GM12878 (cell line): ENCODE measurements around the gene COL5A1. TPM values are rescaled to one million over a fixed set of nuclear protein-coding genes. Genes with fewer than 3 reads are reported as not detected.

Source experiments
- ATAC-seq: fragments of 200-7000 bp; cut with Tn5 transposase; 3 replicates; pipeline ENCODE4 v1.9.1; 2020; ENCODE audit warnings: mild to moderate bottlenecking, moderate library complexity
- BruUV-seq: library from RNA; stranded (reverse); fragments of 400-500 nt; replicated peaks from 2 replicates; lab custom pipeline; 2021; lab: Mats Ljungman, UMichigan
- CTCF ChIA-PET: fragments of 300-600 bp; sonication (Branson Sonifier 250); formaldehyde crosslinking; extraction: SDS; loops from one replicate; lab custom pipeline; 2021; ENCODE audit warnings: inconsistent platforms; lab: Yijun Ruan, JAX
- POLR2A ChIA-PET: fragments of 350-600 bp; formaldehyde crosslinking; extraction: SDS; loops from one replicate; lab custom pipeline; 2021; ENCODE audit warnings: inconsistent platforms; lab: Charles Lee
- RAD21 ChIA-PET: fragments of 300-600 bp; sonication (Branson Sonifier 250); formaldehyde crosslinking; loops from one replicate; lab custom pipeline; 2023; ENCODE audit warnings: antibody characterized with exemption; ENCODE audit not compliant: unreplicated experiment; lab: Charles Lee
- SMC1A ChIA-PET: fragments of 300-600 bp; sonication (Branson Sonifier 250); formaldehyde crosslinking; loops from one replicate; lab custom pipeline; 2023; ENCODE audit not compliant: unreplicated experiment, uncharacterized antibody; lab: Charles Lee
- DNase-seq: peaks from one replicate; pipeline ENCODE4 v3.0.0-alpha.2; 2011; ENCODE audit warnings: low read depth, low spot score
- FAIRE-seq: peaks from 3 replicates; lab custom pipeline; 2011; peaks lifted over from hg19 to GRCh38; lab: Jason Lieb, UNC
- H2AFZ ChIP-seq: 2 replicates; pipeline ENCODE4 v1.6.0; 2011; ENCODE audit warnings: low read depth, low read length, control low read depth; ENCODE audit not compliant: control insufficient read depth
- H3K27ac ChIP-seq: 2 replicates; pipeline ENCODE4 v1.5.1; 2011; ENCODE audit warnings: control low read depth; ENCODE audit not compliant: control insufficient read depth, insufficient read depth
- H3K27me3 ChIP-seq, 2 experiments: replicated peaks in 1 of 2; 2 replicates each; pipeline versions ENCODE4 v1.6.0 to v1.6.1; 2011; ENCODE audit warnings: low read length in 1 of 2; ENCODE audit not compliant: control insufficient read depth in 2 of 2, insufficient read depth in 2 of 2
- H3K36me3 ChIP-seq, 2 experiments: 2 replicates each; pipeline ENCODE4 v1.5.1; 2011; ENCODE audit warnings: low read length in 1 of 2; ENCODE audit not compliant: control insufficient read depth in 2 of 2, insufficient read depth in 2 of 2
- H3K4me1 ChIP-seq: 2 replicates; pipeline ENCODE4 v1.6.1; 2011; ENCODE audit warnings: mild to moderate bottlenecking, low read length, moderate library complexity, mixed read lengths; ENCODE audit not compliant: control insufficient read depth, insufficient read depth
- H3K4me2 ChIP-seq: 2 replicates; pipeline ENCODE4 v1.6.0; 2011; ENCODE audit warnings: control low read depth; ENCODE audit not compliant: control insufficient read depth, insufficient read depth
- H3K4me3 ChIP-seq: fragments of 200-600 bp; sonication (generic); 2 replicates; pipeline ENCODE4 v1.5.1; 2016
- H3K79me2 ChIP-seq: 2 replicates; pipeline ENCODE4 v1.6.0; 2011; ENCODE audit warnings: low read length; ENCODE audit not compliant: control insufficient read depth, insufficient read depth
- H3K9ac ChIP-seq: 2 replicates; pipeline ENCODE4 v1.8.0; 2011; ENCODE audit warnings: low read length, control low read depth, mixed read lengths; ENCODE audit not compliant: control insufficient read depth, insufficient read depth
- H3K9me3 ChIP-seq: replicated peaks from 3 replicates; pipeline ENCODE4 v1.5.1; 2011; ENCODE audit warnings: mild to moderate bottlenecking, low read length; ENCODE audit not compliant: control insufficient read depth, insufficient read depth
- H4K20me1 ChIP-seq: 2 replicates; pipeline ENCODE4 v1.6.0; 2011; ENCODE audit not compliant: control insufficient read depth, insufficient read depth
- ASH2L ChIP-seq: fragments of 300-600, 200-600 bp; sonication (generic); IDR thresholded peaks from 2 replicates; pipeline ENCODE4 v1.6.1; 2017; ENCODE audit warnings: low read depth, mild to moderate bottlenecking, borderline replicate concordance
- BCLAF1 ChIP-seq: fragments of 450-650 bp; IDR thresholded peaks from 2 replicates; pipeline ENCODE4 v1.6.1; 2017; ENCODE audit warnings: antibody characterized with exemption, mild to moderate bottlenecking, moderate library complexity
- CREM ChIP-seq: IDR thresholded peaks from 2 replicates; pipeline ENCODE4 v1.6.1; 2014; ENCODE audit warnings: antibody characterized with exemption, low read depth
- E2F4 ChIP-seq: IDR thresholded peaks from 2 replicates; pipeline ENCODE4 v1.6.1; 2012; ENCODE audit warnings: low read depth, low read length, improper control_type of control experiment
- HDAC2 ChIP-seq: fragments of 200-600 bp; sonication (generic); IDR thresholded peaks from 2 replicates; pipeline ENCODE4 v1.6.1; 2017
- HDAC6 ChIP-seq: fragments of 200-600 bp; sonication (generic); IDR thresholded peaks from one replicate; pipeline ENCODE4 v1.8.0; 2017; ENCODE audit warnings: antibody characterized with exemption; ENCODE audit not compliant: unreplicated experiment
- MAX ChIP-seq: IDR thresholded peaks from 2 replicates; pipeline ENCODE4 v1.6.1; 2012; ENCODE audit warnings: low read depth, low read length, improper control_type of control experiment
- MEF2B ChIP-seq: fragments of 450-650 bp; IDR thresholded peaks from 2 replicates; pipeline ENCODE4 v1.6.1; 2018; ENCODE audit warnings: mild to moderate bottlenecking, moderate library complexity; ENCODE audit not compliant: partially characterized antibody, poor library complexity, severe bottlenecking
- MXI1 ChIP-seq: fragments of 150-350 bp; IDR thresholded peaks from 2 replicates; pipeline ENCODE4 v1.6.1; 2011; ENCODE audit warnings: low read depth, mild to moderate bottlenecking, inconsistent platforms, low read length, improper control_type of control experiment
- MYC ChIP-seq: IDR thresholded peaks from 2 replicates; pipeline ENCODE4 v1.6.1; 2011; ENCODE audit warnings: mild to moderate bottlenecking, low read length, moderate library complexity, inconsistent platforms; ENCODE audit not compliant: insufficient read depth, insufficient replicate concordance, insufficient read length, severe bottlenecking
- NFXL1 ChIP-seq: fragments of 450-650 bp; IDR thresholded peaks from 2 replicates; pipeline ENCODE4 v1.6.1; 2017; ENCODE audit warnings: antibody characterized with exemption, mild to moderate bottlenecking, borderline replicate concordance
- NR2C1 ChIP-seq: fragments of 450-650 bp; IDR thresholded peaks from 2 replicates; pipeline ENCODE4 v1.6.1; 2017; ENCODE audit warnings: antibody characterized with exemption, mild to moderate bottlenecking, moderate library complexity
- RELA ChIP-seq: fragments of 450-650 bp; IDR thresholded peaks from 2 replicates; pipeline ENCODE4 v1.8.0; 2014; ENCODE audit warnings: borderline replicate concordance; ENCODE audit not compliant: partially characterized antibody
- YBX1 ChIP-seq: fragments of 450-650 bp; IDR thresholded peaks from 2 replicates; pipeline ENCODE4 v1.6.1; 2016; ENCODE audit warnings: antibody characterized with exemption
- ZNF217 ChIP-seq: fragments of 450-650 bp; IDR thresholded peaks from 2 replicates; pipeline ENCODE4 v1.6.1; 2017; ENCODE audit warnings: antibody characterized with exemption, mild to moderate bottlenecking
- ZNF592 ChIP-seq: fragments of 450-650 bp; IDR thresholded peaks from 2 replicates; pipeline ENCODE4 v1.6.1; 2017; ENCODE audit warnings: mild to moderate bottlenecking, moderate library complexity
- WGBS: methylation state at CpG from one replicate; pipeline ENCODE4 v1.1.6; 2016; ENCODE audit warnings: low lambda C conversion rate; ENCODE audit not compliant: insufficient replicate concordance, insufficient coverage; ENCODE audit errors: missing lambda C conversion rate; 5-methylcytosine and 5-hydroxymethylcytosine counted together
- in situ Hi-C: fragments of 300-500 bp; cut with MboI; formaldehyde crosslinking; loops from 9 replicates; pipeline ENCODE4 v1.14.3; 2018; ENCODE audit warnings: mixed read lengths
- intact Hi-C: fragments of 100-400 bp; cut with micrococcal nuclease; formaldehyde crosslinking; loops from one replicate; pipeline ENCODE4 v1.14.2; 2022; ENCODE audit not compliant: unreplicated experiment
- polyA plus RNA-seq, 11 experiments: library from polyadenylated mRNA; depleted of rRNA in 4 of 11; unstranded in 6 of 11; stranded (reverse) in 5 of 11; fragments of >200 nt; fragmentation: Nextera tagmentation in 4 of 11; fragmentation: Illumina TruSeq in 1 of 11; extraction: Ambion mirVana in 4 of 11; extraction: Trizol in 1 of 11; gene quantifications; 1 replicate in 1 of 11; 2 replicates in 10 of 11; pipeline versions ENCODE4 v1.2.1 to v1.2.3, GENCODE V29; 2011 to 2016; ENCODE audit warnings: inconsistent platforms in 2 of 11, missing spikeins in 2 of 11, low read depth in 1 of 11
- total RNA-seq, 4 experiments: library from RNA; depleted of rRNA in 3 of 4; stranded (reverse); fragments of >200 nt in 3 of 4; fragmentation: Illumina TruSeq in 1 of 4; extraction: Trizol in 1 of 4; gene quantifications; 2 replicates each; pipeline versions ENCODE4 v1.2.1 to v1.2.3, GENCODE V29; 2013 to 2021

COL5A1 gene
- total and polyA plus RNA-seq, 10 of the 15 experiments (the other 5 are each of a cell fraction or from before 2014, with no cell fraction given) = under 0.01 to 0.15 (median 0.13) TPM; not detected in 4

- FAIRE-seq (no peak), DNase-seq (no peak), ATAC-seq (no peak)
- in situ Hi-C loops = no loop called here
- no peak overlapping the region for H3K4me3 ChIP-seq
- ChIA-PET SMC1A (no interaction called here), CTCF (no interaction called here), POLR2A (no interaction called here), RAD21 (no interaction called here)
- no peaks in the 10 kb centered on the region for H3K79me2 ChIP-seq
- no peaks in the 10 kb centered on the region for H3K4me1 ChIP-seq
- no peaks in the 10 kb centered on the region for H3K36me3 ChIP-seq
- no peaks in the 10 kb centered on the region for H4K20me1 ChIP-seq
- H2AFZ ChIP-seq = no peak overlapping the region
- TF ChIP-seq MYC = no peak
- no peak for TF ChIP-seq BCLAF1
- TF ChIP-seq ASH2L = no peak
- TF ChIP-seq ZNF592 = no peak
- TF ChIP-seq E2F4 = no peak
- no peak for TF ChIP-seq MXI1
- TF ChIP-seq HDAC6 = no peak
- TF ChIP-seq NR2C1 = no peak
- TF ChIP-seq MAX = no peak
- no peak for TF ChIP-seq RELA
- TF ChIP-seq HDAC2 = no peak
- TF ChIP-seq MEF2B = no peak
- TF ChIP-seq CREM = no peak
- TF ChIP-seq NFXL1 = no peak
- TF ChIP-seq ZNF217 = no peak
- TF ChIP-seq YBX1 = no peak
- no TSS peak for BruUV-seq
- no peaks in the 10 kb centered on the region for H3K27me3 ChIP-seq
- intact Hi-C loops = no loop called here
- WGBS = 0% methylated on average over 1 of the region's 1 CpG
- no peak overlapping the region for H3K9ac ChIP-seq
- H3K27ac ChIP-seq = no peak overlapping the region
- no peak overlapping the region for H3K4me2 ChIP-seq
- H3K9me3 ChIP-seq = no peaks in the 10 kb centered on the region; the same call in 2 of the 3 replicates
Observed at GRCh38 chr9:134747951-134748489, 106.4 kb downstream of the COL5A1 start.
